ENCODE measurements around the gene ZFP69B.
A peak's percentile ranks its signal among the peaks of the same experiment; 100 is the strongest.
"Not testable (repeated sequence)": the region's sequence is repeated elsewhere in the genome, so short reads cannot be mapped to it uniquely, and the experiment has no call there.

Gene ZFP69B

DNA sequence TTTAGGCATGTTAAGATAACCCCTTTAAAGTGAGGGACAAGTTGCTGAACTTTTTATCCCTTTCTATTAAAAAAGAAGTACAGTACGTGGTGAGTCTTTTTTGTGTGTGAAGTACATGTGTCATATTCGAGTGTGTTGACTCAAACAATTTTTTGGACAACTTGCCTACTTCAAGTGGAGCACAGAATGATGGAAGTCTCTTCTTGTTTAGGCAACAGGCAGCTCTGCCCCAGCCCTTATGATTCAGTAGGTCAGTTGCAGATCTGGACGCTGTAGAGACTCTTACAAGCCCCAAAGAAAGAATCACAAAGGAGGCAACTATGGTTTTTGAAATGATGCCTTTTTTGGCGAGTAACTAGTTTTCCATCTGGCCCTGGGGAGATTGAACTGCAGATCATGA, 14.4 kb upstream of the ZFP69B start:
- DNase-seq, result no peak

DNA sequence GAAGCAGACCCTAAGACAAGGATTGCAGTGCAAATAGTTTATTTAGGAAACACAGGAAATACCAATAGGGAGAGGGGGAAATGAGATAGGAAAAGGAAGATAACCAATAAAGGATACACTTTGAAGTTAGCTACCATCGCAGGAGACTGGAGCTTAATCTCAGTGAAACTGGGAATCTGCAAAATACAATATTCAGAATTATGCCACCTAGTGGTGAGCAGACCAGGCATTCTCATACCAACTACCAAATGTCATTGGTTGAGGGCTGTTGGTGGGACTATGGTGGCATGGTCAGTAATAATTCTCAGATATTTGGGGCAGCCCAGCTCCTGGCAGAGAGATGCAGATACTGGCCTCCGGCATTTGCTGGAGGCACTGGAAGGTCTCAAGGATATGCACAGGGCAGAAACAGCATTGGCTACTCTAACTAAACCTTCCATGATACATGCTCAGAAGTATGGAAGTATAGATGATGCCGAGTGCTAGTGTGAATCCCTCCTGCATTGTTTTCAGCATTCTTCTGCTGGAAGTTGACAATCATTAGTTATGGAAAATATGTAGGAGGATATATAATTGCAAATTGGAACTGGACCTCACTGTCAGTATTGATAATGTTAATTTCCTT, 11.8 kb upstream of the ZFP69B start:
- DNase-seq, result peak in 1 of 5 donors; percentile 13

DNA sequence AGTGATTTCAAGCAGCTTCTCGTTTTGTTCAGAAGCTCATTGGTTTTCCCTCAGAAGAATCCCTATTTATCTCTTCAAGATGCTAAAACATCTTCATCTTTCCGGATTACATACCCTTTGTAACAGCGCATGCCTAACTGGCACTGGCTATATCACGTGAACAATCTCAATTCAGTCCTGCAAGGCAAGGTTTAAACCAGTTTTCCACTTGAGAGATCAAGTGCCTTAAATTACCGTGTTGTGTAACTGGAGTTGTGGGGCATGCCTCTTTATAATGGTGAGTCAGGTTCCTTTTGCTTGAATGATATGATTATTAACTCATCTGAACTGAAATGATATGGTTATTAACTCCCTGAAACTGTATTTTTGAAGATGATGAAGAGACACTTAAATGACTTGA, 11.0 kb upstream of the ZFP69B start:
- no peak for DNase-seq

DNA sequence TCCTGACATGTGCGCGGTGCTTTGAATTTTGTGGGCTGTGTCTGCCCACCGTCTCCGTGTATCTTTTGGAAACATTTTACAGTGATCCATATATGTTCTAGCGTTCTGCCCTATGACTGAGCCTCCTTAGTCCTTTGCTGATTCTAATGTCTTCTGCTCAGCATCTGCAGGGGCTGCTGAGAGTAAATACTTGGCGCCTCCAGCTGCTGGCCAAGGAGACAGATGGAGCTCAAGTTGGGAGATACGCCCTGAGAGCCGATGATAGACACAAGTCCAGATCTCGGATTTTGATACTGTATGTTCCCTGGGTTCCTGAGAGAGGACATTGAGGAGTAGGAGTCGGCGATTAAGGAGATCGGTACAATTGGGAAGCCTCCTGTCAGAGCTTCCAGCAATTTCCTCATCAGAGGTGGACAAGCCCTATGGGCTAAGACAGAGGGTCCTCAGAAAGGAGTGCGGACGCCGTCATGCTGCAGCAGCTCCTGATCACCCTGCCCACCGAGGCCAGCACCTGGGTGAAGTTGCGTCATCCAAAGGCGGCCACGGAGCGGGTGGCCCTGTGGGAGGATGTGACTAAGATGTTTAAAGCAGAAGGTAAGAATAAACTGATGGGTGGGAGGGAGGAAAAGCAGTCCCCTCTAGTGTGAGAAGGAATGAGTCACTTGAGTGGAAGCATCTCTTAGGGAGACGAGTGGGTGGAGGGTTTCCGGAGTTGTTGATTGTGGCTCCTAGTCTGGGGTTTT, 390 bp downstream of the ZFP69B start:
- DNase-seq, result peak; percentile 23 to 87 (median 48)

DNA sequence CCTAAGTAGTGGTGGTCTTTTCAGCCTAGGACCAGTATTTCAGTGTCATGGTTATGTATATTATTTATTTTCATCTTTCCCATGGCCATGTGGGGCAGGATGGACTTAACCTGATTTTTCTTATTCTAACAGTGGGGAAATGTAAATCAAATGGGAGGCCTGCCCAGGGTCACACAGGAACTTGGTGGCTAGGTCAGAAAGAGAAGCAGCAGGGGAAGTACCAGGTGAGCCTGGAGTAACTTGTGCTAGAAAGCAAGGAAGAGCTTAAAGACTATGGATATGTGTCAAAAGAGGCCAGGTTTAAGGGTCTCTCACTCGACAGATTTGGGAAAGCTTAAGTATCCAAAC, 936 bp downstream of the ZFP69B start:
- no peak for DNase-seq

- no peak for DNase-seq
Observed at GRCh38 chr1:40454873-40455272, 4.6 kb downstream of the ZFP69B start.

GRCh38 chr1:40462956-40463590, 12.8 kb downstream of the ZFP69B start:
- DNase-seq, result peak in 1 of 5 donors; percentile 12

- DNase-seq, result no peak
Observed at GRCh38 chr1:40469327-40469726, 19.1 kb downstream of the ZFP69B start.

GRCh38 chr1:40475268-40475667, 25.0 kb downstream of the ZFP69B start:
- DNase-seq, result no peak

DNA sequence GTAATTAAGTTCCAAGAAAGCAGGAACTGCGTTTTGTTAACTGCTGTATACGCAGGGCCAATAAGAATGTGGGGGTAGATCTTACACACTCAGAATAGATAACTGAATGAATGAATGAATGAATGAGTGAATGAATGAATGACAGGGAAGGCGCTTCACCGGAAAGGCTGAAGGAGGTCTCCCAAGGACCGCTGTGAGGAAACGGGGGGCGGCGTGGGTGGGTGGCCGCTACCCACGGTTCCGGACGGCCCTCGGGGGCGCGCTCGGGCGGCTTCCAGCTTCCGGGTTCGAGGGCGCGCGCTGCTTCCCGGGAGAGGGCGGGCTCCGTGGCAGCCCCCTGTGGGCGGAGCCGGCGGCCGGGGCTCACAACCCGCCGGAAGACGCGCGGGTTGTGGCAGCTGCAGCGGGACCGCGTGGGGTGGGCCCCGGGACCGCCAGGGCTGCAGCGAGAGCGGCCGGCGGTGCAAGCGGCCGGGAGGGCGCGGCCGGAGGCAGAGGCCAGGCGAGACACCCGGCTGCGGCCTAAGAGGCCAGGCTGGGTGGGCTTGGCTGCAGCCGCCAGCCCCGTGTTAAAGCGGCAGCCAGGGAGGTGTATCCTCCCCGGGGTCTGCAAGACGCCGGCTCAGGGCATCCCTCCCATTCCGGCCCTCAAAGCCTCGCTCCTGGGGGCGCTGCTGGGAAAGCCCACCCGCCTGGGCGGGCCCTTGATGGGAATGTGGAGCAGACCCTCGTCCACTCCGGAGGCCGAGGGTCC, 26.8 kb downstream of the ZFP69B start, which contains the start of gene ZFP69:
Gene ZFP69 (plus strand): TSS at position 367 of the 754 bp plus-strand sequence. CDS start 2,072 bp downstream, outside the sequence.
- peak; percentile 44 to 82 (median 54) for DNase-seq

GRCh38 chr1:40477678-40478053, 27.4 kb downstream of the ZFP69B start:
- DNase-seq, result peak in 1 of 5 donors; percentile 26

GRCh38 chr1:40478276-40478675, 28.0 kb downstream of the ZFP69B start:
- DNase-seq, result no peak

GRCh38 chr1:40479156-40479555, 28.9 kb downstream of the ZFP69B start:
- DNase-seq, result no peak

DNA sequence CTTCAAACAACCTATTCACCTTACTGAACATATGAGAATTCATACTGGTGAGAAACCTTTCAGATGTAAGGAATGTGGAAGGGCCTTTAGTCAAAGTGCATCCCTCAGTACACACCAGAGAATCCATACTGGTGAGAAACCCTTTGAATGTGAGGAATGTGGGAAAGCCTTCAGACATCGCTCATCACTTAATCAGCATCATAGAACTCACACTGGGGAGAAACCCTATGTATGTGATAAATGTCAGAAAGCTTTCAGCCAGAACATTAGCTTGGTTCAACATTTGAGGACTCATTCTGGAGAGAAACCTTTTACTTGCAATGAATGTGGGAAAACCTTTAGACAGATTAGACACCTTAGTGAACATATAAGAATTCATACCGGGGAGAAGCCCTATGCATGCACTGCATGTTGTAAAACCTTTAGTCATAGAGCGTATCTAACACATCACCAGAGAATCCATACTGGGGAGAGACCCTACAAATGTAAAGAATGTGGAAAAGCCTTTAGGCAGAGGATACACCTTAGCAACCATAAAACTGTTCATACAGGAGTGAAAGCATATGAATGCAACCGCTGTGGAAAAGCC, 45.1 kb downstream of the ZFP69B start:
- no peak for DNase-seq

DNA sequence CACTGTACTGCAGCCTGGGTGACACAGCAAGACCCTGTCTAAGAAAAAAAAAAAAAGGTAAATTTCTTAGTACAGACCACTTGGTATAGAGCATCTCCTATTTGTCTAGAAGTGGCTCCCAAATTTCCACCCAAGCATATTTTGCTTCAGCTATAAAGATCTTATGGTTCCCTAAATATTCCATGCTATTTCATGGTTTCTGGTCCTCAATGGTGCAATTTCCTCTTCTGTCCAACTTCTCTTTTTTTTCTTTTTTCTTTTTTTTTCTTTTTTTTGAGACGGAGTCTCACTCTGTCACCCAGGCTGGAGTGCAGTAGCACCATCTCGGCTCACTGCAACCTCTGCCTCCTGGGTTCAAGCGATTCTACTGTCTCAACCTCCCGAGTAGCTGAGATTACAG, 52.4 kb downstream of the ZFP69B start:
- DNase-seq, result not testable (repeated sequence)

- DNase-seq, result no peak
Observed at GRCh38 chr1:40507973-40508372, 57.7 kb downstream of the ZFP69B start.

DNA sequence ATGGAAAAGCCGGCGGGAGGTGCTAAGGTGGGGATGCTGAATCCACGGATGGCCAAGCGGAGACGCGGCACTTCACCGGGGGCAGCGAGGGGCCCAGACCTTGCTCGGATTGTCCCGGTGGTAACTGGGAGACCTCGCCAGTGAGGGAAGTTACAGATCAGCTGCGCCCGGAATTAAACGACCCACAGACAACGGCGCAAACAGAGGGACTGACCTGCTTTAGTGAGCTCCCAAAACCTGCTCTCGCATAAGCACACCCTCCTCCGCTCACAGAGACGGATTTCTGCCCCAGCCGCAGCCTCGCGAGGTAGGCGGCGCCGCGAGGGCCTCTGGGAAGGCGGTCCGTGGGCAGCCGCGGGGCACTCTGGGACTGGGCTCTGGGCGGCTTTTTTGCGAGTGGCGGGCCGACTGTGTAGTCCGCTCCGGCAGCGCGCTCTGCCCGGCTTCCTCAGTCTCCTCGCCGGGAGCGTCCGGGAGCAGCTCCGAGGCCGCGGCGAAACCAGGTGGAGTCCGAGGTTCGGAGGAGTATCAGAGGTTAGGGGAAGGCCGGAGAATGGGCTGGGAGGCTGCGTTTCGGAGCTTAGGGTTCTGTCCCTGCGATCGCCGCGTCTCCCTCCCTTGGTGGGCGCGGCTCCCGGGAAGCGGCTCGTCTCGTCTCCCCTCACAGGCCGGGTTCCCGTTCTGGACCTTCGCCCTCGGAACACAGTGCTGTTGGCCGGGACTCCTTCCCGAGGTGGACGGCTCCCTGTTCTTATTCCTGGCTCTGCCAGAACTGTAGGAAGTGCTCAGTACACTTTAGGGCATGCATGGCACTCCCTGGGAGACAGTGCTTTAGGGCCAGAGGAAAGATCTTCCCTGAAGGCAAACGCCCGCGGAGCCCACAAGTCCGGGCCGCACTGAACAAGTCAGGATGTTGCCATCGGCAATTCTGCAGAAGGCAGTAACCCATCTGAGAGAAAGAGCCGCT, 58.4 kb downstream of the ZFP69B start, which contains the start of gene EXO5:
Gene EXO5 (plus strand): TSS at position 393 of the 967 bp plus-strand sequence. CDS start 5,778 bp downstream, outside the sequence.
- peak; percentile 51 to 88 (median 69) for DNase-seq

All from T-helper 1 cell (primary cell).